Activated T-helper 1 cell treated with anti-CD3 and anti-CD28 coated beads, Interleukin-12 subunit alpha, Interleukin-12 subunit beta, Interleukin-2, Interleukin-4 antibody, amounts not matched to agents 30 ng/mL and 10 ng/mL and 1 ng/mL, durations not matched to agents 14 hours and 24 hours and 36 hours (primary cell): ENCODE measurements around the gene LGMN. TPM values are rescaled to one million over a fixed set of nuclear protein-coding genes. Genes with fewer than 3 reads are reported as not detected.

ENCODE experiments used
- DNase-seq: peaks from one replicate; pipeline ENCODE4 v3.0.0; 2021; ENCODE audit warnings: low spot score
- H3K27ac Mint-ChIP-seq: one replicate; pipeline ENCODE4 v1.8.0; 2021; ENCODE audit warnings: mild to moderate bottlenecking, mixed read lengths
- H3K27me3 Mint-ChIP-seq: one replicate; pipeline ENCODE4 v1.8.0; 2022; ENCODE audit warnings: mild to moderate bottlenecking, moderate library complexity, mixed read lengths; ENCODE audit not compliant: insufficient read depth
- H3K36me3 Mint-ChIP-seq: one replicate; pipeline ENCODE4 v1.8.0; 2021; ENCODE audit warnings: low read depth, mixed read lengths
- H3K4me1 Mint-ChIP-seq: one replicate; pipeline ENCODE4 v1.8.0; 2021; ENCODE audit warnings: low read depth, mixed read lengths
- H3K4me3 Mint-ChIP-seq: one replicate; pipeline ENCODE4 v1.8.0; 2021; ENCODE audit warnings: mild to moderate bottlenecking, moderate library complexity, mixed read lengths
- H3K9me3 Mint-ChIP-seq: one replicate; pipeline ENCODE4 v1.8.0; 2021; ENCODE audit warnings: mixed read lengths
- intact Hi-C: fragments of 100-400 bp; cut with micrococcal nuclease; formaldehyde crosslinking; loops from one replicate; pipeline ENCODE4 v1.15.1; 2024
- total RNA-seq: library from RNA; stranded (reverse); gene quantifications from 2 replicates; pipeline ENCODE4 v1.2.3, GENCODE V29; 2022

LGMN gene
- total RNA-seq, 1 donor from 2014 or later = 2.2 TPM

GRCh38 chr14:92654239-92654901 lies 94.1 kb downstream of the LGMN start:
- H3K4me1 Mint-ChIP-seq = peaks cover 78% of the 10 kb centered on the region
- no peaks in the 10 kb centered on the region for H3K9me3 Mint-ChIP-seq
- intact Hi-C loops = loop anchor here (5.0 kb wide), 2 partner anchors 532 to 1142 kb away; partner anchors contain the start of genes CPSF2, NDUFB1 and PPP4R3A
- H3K27ac Mint-ChIP-seq = peak overlapping the region; percentile 35
- peak overlapping the region; percentile 96 for H3K4me3 Mint-ChIP-seq
- no peak for DNase-seq
- H3K27me3 Mint-ChIP-seq = no peaks in the 10 kb centered on the region
- peaks cover 47% of the 10 kb centered on the region for H3K36me3 Mint-ChIP-seq

Other genes starting within 250 kb of the LGMN start
- gene RIN3, start 234.8 kb downstream of the LGMN start, total RNA-seq = 34.7 and 35.3 TPM in 2 replicates
- 22.2 and 22.6 TPM in 2 replicates for gene GOLGA5, start 45.7 kb upstream of the LGMN start, total RNA-seq
- not detected in 2 replicates for gene CHGA, start 174.5 kb upstream of the LGMN start, total RNA-seq